Sigmoid colon (tissue), 4 donors: ENCODE data around the gene CCR5.

Experiments
- CTCF ChIP-seq, 4 experiments: fragments of 450-650 bp in 3 of 4; fragments of 200-600 bp in 1 of 4; IDR thresholded peaks; one replicate each; pipeline ENCODE4 v1.5.1; 2016 to 2019; ENCODE audit warnings: antibody characterized with exemption in 4 of 4, mild to moderate bottlenecking in 3 of 4, moderate library complexity in 2 of 4
- EP300 ChIP-seq, 4 donors: sonication (generic); formaldehyde crosslinking; IDR thresholded peaks; one replicate each; pipeline ENCODE4 v1.6.1; 2017; ENCODE audit warnings: antibody characterized with exemption in 4 of 4
- POLR2A ChIP-seq, 2 donors: fragments of 450-650 bp; IDR thresholded peaks; one replicate each; pipeline ENCODE4 v1.6.1; 2016; ENCODE audit warnings: antibody characterized with exemption in 2 of 2, mild to moderate bottlenecking in 2 of 2, moderate library complexity in 2 of 2
- POLR2AphosphoS5 ChIP-seq, 4 donors: sonication (generic); formaldehyde crosslinking; IDR thresholded peaks; one replicate each; pipeline ENCODE4 v1.6.1; 2017; ENCODE audit warnings: antibody characterized with exemption in 4 of 4

GRCh38 chr3:46356276-46356675 is 14.5 kb upstream of the CCR5 start:
- TF ChIP-seq POLR2AphosphoS5 (IDR thresholded peaks at IDR 0.05) (no peak), CTCF (IDR thresholded peaks at IDR 0.05) (no peak), POLR2A (IDR thresholded peaks at IDR 0.05) (no peak), EP300 (IDR thresholded peaks at IDR 0.05) (no peak)
